ENCODE data around the gene CYP8B1. TPM values are rescaled to one million over a fixed set of nuclear protein-coding genes. Genes with fewer than 3 reads are reported as not detected.

Gene CYP8B1
- total and polyA plus RNA-seq, 8 donors = 0.10 TPM; not detected in 7

DNA sequence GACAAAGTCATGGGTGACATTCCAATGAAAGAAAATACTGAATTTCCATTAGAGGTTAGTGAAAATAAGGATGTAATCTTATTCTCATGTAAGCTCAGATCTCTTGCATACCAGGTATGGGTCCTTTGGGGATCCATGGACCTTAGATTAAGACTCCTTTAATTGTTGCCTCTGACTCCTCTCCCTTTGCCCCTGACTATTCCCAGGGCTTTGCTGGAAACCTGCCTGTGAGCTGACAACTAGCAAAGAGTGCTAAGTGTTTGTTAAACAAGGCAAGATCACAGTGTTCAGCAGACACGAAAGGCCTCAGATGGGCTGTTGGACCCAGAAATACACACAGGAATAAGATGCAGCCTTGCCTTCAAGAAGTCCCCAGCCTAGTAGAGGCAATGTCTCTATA is 34.3 kb downstream of the CYP8B1 start:
- no peaks in the 10 kb centered on the region for H3K36me3 ChIP-seq
- 62 to 85% (median 81%) methylated on average over 1 of the region's 1 CpG for WGBS, 5 donors

DNA sequence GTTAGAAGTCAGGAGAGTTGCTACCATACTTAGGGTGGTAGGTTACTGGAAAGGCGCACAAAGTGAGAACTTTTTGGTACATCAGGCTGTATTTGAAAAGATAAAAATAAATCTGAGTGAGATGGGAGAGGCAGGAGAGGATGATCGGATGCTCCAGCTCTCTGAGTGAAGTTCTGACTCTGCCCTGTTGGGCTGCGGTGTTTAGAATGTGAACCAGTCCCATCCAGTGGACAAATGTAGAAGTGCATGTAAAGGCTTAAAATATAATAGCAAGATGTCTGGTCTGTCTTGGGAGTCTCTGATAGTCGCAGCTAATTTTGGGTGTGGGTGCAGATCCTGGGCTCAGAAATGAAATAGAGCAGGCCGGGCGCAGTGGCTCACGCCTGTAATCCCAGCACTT is 36.1 kb downstream of the CYP8B1 start:
- Histone ChIP-seq H3K9me3 (no peaks in the 10 kb centered on the region), H3K4me3 (no peak overlapping the region), H3K36me3 (no peaks in the 10 kb centered on the region), H3K27ac (no peak overlapping the region), H3K4me1 (peaks cover 8 to 37% (median 22%) of the 10 kb centered on the region in 4 donors), H3K27me3 (no peaks in the 10 kb centered on the region)
- DNase-seq = peak; percentile 48 to 87
- intact Hi-C loops (cut with DNase I; ENCODE audit: low total_unique reads) = no loop called here
- TF ChIP-seq POLR2A (IDR thresholded peaks at IDR 0.05) = no peak
- peak in 1 of 3 donors; percentile 23 for TF ChIP-seq POLR2AphosphoS5 (IDR thresholded peaks at IDR 0.05)
- TF ChIP-seq, protein P1, sequence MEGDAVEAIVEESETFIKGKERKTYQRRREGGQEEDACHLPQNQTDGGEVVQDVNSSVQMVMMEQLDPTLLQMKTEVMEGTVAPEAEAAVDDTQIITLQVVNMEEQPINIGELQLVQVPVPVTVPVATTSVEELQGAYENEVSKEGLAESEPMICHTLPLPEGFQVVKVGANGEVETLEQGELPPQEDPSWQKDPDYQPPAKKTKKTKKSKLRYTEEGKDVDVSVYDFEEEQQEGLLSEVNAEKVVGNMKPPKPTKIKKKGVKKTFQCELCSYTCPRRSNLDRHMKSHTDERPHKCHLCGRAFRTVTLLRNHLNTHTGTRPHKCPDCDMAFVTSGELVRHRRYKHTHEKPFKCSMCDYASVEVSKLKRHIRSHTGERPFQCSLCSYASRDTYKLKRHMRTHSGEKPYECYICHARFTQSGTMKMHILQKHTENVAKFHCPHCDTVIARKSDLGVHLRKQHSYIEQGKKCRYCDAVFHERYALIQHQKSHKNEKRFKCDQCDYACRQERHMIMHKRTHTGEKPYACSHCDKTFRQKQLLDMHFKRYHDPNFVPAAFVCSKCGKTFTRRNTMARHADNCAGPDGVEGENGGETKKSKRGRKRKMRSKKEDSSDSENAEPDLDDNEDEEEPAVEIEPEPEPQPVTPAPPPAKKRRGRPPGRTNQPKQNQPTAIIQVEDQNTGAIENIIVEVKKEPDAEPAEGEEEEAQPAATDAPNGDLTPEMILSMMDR (IDR thresholded peaks at IDR 0.05) = peak in 5 of 7 experiments; percentile 69 to 86 (median 82)
- 27 to 46% (median 39%) methylated on average over 7 of the region's 7 CpGs for WGBS, 5 donors

More for the DNA sequence above, 34.3 kb downstream of the CYP8B1 start:
- DNase-seq = no peak
- no peak for TF ChIP-seq POLR2A (IDR thresholded peaks at IDR 0.05)
- TF ChIP-seq POLR2AphosphoS5 (IDR thresholded peaks at IDR 0.05) = no peak
- TF ChIP-seq EP300 (IDR thresholded peaks at IDR 0.05) = no peak
- TF ChIP-seq, protein P1 (IDR thresholded peaks at IDR 0.05) = no peak
- no peak overlapping the region for H3K4me3 ChIP-seq
- intact Hi-C loops (cut with DNase I; ENCODE audit: low total_unique reads) = no loop called here
- H3K4me1 ChIP-seq = peaks cover 17 to 49% (median 30%) of the 10 kb centered on the region in 4 donors
- H3K27me3 ChIP-seq = no peaks in the 10 kb centered on the region
- H3K27ac ChIP-seq = no peak overlapping the region
- H3K9me3 ChIP-seq = no peaks in the 10 kb centered on the region

DNA sequence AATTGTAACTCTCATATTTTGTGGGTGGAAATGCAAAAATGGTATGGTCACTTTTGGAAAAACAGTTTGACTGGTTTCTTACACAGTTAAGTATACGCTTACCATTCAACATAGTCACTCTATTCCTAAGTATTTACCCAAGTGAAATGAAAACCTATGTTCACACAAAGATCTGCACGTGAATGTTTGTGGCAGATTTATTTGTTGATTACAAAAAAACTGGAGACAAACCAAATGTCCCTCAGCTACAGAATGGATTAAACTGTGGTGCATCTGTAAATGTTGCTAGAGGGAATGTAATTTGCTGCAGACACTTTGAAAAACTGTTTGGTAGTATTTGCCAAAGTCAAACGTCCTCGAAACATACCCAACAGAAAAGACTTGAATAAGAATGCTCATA is 37.1 kb downstream of the CYP8B1 start:
- TF ChIP-seq, protein P1 (IDR thresholded peaks at IDR 0.05) = no peak
- TF ChIP-seq POLR2AphosphoS5 (IDR thresholded peaks at IDR 0.05) (no peak), POLR2A (IDR thresholded peaks at IDR 0.05) (no peak), EP300 (IDR thresholded peaks at IDR 0.05) (no peak)
- intact Hi-C loops (cut with DNase I; ENCODE audit: low total_unique reads) = no loop called here

DNA sequence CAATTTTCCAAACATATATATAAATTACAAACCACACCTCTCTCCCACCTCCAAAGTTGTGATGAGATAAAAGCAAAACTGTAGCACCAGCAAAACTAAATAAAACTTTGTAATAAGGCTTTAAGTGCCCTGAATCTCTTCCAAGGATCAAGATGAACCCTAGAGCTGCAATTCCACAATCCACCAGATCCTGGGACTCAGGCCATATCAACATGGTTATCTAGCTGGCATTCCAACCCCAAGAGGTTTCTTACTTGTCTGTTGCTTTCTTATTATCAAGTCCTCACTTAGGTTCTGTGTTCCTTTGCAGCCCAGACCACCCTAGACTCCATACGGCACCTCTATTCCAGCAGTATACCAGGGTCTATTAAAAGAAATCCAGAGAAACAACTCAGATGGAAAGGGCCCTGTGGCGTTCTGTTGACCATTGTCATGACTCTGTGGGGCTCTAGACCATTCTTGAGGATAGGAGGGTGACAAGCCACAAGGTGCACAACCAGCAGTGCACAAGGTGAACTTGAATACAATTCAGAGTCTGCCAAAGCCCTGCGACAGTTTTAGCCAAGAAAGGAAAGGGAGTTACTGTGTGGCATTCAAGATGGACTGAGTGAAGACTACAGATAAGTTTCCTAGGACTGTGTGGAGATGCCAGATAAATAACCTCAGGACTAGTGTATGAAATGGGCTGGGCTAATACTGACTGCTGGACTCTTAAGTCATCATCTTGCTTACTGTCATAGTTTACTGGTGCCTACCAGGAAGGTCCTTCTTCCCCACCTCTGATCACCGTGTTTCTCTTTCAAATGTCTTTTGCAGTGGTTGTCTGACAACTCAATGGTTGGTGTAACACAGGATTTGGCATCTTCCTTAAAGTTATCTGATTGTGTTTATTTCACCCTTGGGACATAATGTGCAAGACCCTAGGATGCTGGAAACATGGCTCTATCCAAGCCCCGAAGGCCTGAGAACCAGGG is 39.2 kb downstream of the CYP8B1 start:
- TF ChIP-seq POLR2A (IDR thresholded peaks at IDR 0.05) (no peak), EP300 (IDR thresholded peaks at IDR 0.05) (no peak), POLR2AphosphoS5 (IDR thresholded peaks at IDR 0.05) (no peak)
- TF ChIP-seq, protein P1 (IDR thresholded peaks at IDR 0.05) = no peak
- Histone ChIP-seq H3K9me3 (no peaks in the 10 kb centered on the region), H3K4me3 (no peak overlapping the region), H3K27me3 (no peaks in the 10 kb centered on the region), H3K4me1 (peaks cover 0 to 12% (median 8%) of the 10 kb centered on the region in 4 donors), H3K27ac (no peak overlapping the region), H3K36me3 (no peaks in the 10 kb centered on the region)
- 88 to 92% (median 90%) methylated on average over 5 of the region's 5 CpGs for WGBS, 5 donors
- no peak for DNase-seq
- intact Hi-C loops (cut with DNase I; ENCODE audit: low total_unique reads) = no loop called here

More for the DNA sequence above, 37.1 kb downstream of the CYP8B1 start:
- H3K9me3 ChIP-seq = no peaks in the 10 kb centered on the region
- 59 to 79% (median 68%) methylated on average over 4 of the region's 4 CpGs for WGBS, 5 donors
- H3K36me3 ChIP-seq = no peaks in the 10 kb centered on the region
- H3K27me3 ChIP-seq = no peaks in the 10 kb centered on the region
- no peak overlapping the region for H3K27ac ChIP-seq
- DNase-seq = no peak
- H3K4me1 ChIP-seq = peaks cover 6 to 27% (median 16%) of the 10 kb centered on the region in 4 donors
- no peak overlapping the region for H3K4me3 ChIP-seq

Data from stomach (tissue), 9 donors.